Posterior cingulate gyrus (tissue), 11 donors: Measurements from ENCODE around the gene TFDP2.
"Not testable (repeated sequence)": the region's sequence is repeated elsewhere in the genome, so short reads cannot be mapped to it uniquely, and the experiment has no call there.

ENCODE experiments used
- DNase-seq, 10 donors: peaks; one replicate each; pipeline versions ENCODE4 v3.0.0 to v3.0.0-alpha.2; 2020 to 2021; ENCODE audit warnings: mixed read lengths in 3 of 10
- intact Hi-C: fragments of 100-400 bp; cut with DNase I; formaldehyde crosslinking; loops from one replicate; pipeline ENCODE4 v1.15.1; 2023

Gene TFDP2

DNA sequence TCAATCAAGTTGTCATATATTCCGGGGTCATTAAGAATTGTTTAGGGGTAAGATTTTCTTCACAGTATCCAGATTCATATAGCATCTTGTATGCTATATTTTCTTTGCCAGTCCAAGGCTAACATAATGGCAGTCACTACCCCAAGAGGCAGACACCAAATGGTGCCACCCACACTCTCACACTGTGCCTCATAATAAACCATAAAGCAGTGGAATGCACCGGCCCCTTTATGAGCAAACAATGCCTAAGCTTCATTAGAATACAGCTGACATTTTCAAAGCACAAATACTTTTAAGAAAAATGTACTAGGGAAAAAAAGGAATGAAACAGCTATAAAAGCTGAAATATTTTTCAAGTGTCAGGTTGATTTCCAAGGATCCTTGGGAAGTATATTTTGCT, 121.6 kb downstream of the TFDP2 start:
- peak in 1 of 10 donors; percentile 27 for DNase-seq
- intact Hi-C loops: loop anchor here (10.0 kb wide), 1 partner anchor 257 kb away; no protein-coding TSS in a partner anchor

DNA sequence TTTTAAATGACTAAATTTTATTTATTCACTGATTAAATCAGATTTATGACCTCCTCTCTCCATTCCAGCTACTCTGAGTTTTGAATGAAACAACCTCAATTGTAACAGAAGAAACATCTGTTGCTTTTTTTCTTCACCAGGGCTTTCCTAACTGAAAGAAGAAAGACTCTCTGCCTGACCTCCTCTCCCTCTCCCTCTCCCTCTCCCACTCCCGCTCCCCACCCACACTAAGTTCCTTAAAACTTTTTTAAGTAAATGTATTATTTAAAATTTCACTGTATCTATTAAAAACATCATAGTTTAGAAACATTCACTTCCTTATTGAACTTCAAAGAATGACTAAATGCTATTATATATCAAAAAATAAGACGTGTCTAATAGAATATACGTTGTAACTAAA, 122.0 kb downstream of the TFDP2 start:
- no peak for DNase-seq
- intact Hi-C loops: loop anchor here (10.0 kb wide), 1 partner anchor 258 kb away; no protein-coding TSS in a partner anchor

DNA sequence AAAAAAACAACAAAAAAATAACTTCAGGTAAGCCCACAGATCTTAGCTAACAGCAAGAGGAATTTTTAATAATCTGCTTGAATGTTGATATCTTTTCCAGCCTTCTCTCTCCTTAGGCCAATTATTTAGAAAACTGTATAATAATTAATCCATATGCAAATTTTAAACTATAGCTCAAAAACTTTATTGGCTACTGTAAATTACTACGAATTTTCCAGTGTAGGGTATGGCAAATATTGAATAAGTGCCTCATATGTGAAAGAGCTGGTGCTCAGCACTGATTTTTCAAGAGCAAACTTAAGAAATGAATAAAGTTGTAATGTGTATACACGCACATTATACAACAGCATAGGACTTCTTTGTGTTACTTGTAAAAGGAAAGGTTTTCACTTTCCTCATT, 123.0 kb downstream of the TFDP2 start:
- no peak for DNase-seq
- intact Hi-C loops: loop anchor here (10.0 kb wide), 1 partner anchor 258 kb away; no protein-coding TSS in a partner anchor

DNA sequence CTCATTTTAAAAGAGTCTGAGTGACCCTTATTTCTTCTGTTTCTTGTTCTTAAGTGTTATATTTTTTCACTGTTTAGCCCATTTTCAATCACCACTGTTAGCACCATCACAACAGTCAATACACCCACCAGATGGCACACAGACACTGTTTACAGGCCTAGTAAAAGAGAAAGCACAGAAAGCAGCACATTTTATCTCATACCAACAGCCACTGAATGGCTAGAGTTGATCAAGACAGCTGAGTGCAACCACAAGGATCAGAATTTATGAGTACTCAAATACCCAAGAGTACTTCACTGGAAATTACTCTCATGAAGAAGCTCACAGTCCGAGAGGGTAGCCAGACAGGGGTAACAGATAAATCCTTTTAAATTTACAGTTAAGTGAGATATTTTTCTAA, 127.0 kb downstream of the TFDP2 start:
- DNase-seq: no peak
- intact Hi-C loops: loop anchor here (10.0 kb wide), 1 partner anchor 262 kb away; no protein-coding TSS in a partner anchor

DNA sequence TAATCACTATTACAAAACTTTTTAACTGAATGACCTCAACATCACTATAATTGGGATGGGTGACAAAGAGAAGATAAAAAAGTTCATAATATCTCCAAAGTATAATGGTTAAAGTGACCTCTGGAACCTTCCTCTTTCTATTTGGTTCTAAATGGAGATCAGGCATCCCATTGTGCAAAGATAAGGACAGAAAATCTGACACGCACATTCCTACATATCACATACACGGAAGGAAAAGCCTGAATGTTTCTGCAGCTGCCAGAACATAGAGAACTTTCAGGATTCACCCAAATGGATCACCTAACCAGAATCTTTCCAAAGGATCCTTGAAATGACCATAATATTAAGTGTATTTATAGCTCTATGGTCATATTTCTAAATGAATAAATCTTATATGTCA, 128.2 kb downstream of the TFDP2 start:
- intact Hi-C loops: loop anchor here (10.0 kb wide), 1 partner anchor 264 kb away; no protein-coding TSS in a partner anchor

DNA sequence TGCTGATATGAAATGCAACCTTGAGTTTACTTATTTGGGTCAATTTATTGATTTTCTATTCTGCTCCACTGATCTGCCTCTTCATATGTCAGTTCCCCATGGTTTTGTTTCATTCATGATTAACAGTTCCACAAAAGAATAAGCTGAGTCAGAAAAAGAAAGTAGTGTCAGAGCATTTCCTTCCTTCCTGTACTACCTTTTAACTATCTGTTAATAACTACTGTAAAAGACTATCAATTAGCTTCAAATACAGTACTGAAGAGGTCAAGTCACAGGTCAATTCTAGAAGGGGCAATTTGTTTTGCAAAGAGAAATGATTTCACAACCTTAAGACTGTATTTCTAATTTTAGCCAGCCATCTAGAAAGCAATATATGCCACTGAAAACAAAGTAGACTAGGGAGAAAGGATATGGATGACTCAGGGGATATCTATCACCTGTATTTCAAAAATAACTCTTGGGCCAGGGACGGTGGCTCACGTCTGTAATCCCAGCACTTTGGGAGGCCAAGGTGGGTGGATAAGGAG, 129.5 kb downstream of the TFDP2 start:
- no peak for DNase-seq
- intact Hi-C loops: loop anchor here (10.0 kb wide), 1 partner anchor 265 kb away; no protein-coding TSS in a partner anchor

More for the DNA sequence above, 128.2 kb downstream of the TFDP2 start:
- no peak for DNase-seq

DNA sequence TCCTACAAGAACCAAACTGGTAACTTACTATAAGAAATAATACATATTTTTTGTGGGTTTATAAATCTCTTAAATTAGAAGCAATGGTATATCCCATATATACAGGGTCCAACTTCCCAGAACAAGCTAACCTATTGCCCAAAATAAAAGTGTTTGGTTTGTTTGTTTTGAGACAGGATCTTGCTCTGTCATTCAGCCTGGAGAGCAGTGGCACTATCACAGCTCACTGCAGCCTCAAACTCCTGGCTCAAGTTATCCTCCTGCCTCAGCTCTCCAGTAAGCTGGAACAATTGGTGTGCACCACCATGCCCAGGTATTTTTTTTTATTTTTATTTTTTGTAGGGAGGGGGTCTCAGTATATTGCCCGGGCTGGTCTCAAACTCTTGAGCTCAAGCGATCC, 135.4 kb downstream of the TFDP2 start:
- no peak for DNase-seq
- intact Hi-C loops: no loop called here

DNA sequence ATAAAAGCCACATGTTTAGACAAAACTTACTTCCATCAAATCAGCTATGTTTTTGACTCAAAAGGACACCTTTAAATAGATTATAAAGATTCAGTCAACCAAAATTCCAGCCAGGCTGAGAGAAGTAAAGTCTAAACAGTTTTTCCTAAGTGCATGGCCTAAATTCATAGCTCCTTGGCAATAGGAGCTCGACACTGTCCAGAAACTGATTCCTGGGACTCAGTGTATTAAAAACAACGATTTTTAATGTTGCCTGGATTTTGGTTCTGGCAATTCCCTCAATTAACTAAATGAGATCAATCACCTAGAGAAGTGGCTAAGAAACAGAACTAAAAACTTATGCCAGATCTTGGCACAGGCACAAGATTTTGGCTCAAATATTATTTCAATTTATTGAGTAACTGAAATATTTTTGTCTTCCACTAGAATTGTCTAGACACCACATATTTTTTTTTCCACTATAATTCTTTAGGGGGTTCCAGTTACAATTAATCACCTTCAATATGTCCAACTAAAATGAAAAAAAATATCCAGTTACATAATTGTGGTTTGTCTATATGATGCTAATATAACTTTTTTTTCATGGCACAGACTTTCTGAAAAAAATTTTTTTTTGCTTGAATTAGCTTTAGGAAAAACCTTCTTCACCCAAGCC, 135.9 kb downstream of the TFDP2 start:
- no peak for DNase-seq

DNA sequence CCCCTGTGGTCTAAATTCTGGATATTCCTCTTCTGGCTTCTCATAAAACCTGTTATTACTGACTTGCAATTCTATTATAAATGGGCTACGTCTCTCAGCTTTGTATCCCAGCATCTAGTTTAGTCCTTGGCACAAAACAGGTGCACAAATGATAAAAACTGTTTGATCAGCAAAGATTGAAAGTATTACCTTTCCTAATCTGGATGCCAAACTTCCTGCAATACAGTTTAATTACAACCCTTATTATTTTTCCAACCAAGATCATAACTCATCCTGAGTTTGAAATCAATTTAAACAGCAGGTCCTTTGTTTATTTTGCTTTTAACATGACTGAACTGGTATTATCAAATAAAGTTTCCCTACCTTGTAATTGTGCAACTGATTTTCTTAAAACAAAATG, 140.3 kb downstream of the TFDP2 start:
- intact Hi-C loops: no loop called here
- no peak for DNase-seq

More for the DNA sequence above, 135.9 kb downstream of the TFDP2 start:
- intact Hi-C loops: no loop called here

DNA sequence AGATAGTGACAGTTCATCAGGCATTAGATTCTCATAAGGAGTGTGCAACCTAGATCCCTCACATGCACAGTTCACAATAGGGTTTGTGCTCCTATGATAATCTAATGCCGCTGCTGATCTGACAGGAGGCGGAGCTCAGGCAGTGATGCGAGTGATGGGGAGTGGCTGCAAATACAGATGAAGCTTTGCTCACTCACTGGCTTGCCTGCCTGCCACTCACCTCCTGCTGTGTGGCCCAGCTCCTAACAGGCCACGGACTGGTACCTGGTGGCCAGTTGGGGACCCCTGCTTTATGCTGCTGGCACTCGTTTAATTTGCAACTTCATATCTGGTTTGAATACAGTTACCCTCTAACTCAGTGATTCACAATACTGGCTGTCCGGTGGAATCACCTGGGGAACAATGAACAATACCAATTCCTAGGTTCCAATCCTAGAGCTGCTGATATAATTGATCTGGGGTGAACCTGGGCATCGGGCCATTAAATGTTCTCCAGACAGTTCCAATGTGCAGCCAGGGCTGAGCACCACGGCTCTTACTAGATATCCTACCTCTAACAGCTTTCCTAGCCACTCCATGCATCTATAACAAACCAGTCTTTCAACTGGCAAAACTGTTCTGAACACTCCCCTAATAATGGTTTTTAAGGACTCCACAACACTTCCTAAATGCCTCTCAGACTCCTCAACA, 141.5 kb downstream of the TFDP2 start:
- no peak for DNase-seq
- intact Hi-C loops: no loop called here

DNA sequence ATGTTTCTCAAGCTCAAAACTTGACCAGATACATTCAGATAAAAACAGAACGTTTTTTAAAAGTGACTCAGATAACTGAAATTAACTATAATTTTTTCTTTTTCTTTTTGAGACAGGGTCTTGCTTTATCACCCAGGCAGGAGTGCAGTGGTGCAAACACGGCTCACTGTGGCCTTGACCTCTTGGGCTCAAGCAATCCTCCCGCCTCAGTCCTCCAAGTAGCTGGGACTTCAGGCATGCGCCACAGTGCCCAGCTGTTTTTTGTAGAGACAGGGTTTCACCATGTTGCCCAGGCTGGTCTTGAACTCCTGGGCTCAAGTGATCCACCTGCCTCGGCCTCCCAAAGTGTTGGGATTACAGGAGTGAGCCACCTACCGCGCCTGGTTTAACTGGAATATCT, 144.4 kb downstream of the TFDP2 start:
- DNase-seq, intact Hi-C loops: not testable (repeated sequence)

DNA sequence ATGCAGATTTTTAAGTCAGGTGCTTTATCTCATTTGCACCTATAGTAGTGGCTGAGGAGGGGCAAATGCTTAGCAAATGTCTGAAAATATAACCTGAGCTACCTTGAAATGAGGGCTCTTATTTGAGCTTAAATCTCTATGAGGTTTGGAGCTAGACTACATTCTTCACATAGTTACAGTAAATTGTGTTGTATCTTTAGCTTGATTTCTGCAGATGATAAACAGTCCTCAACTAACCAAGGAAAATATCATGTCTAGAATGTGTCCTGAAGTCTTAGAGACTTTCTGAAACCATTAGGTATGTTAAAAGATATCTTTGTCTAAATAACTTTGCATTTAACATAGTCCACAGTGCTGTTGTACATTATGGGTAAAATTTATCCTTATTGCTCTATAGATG, 145.3 kb downstream of the TFDP2 start:
- intact Hi-C loops: no loop called here
- DNase-seq: no peak

DNA sequence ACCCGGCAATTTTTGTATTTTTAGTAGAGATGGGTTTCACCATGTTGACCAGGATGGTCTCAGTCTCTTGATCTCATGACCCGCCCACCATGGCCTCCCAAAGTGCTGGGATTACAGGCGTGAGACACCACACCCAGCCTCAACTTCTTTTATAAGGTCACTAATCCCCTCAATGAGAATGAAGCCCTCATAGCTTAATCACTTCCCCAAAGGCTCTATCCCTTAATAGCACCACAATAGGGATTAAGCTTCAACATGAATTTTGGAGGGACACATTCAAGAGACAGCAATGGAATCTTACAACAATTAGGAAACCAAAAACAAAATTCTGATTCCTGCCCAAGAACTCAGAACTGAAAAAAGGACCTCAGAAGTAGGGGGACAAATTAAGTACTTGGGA, 146.1 kb downstream of the TFDP2 start:
- intact Hi-C loops: no loop called here
- DNase-seq: no peak

DNA sequence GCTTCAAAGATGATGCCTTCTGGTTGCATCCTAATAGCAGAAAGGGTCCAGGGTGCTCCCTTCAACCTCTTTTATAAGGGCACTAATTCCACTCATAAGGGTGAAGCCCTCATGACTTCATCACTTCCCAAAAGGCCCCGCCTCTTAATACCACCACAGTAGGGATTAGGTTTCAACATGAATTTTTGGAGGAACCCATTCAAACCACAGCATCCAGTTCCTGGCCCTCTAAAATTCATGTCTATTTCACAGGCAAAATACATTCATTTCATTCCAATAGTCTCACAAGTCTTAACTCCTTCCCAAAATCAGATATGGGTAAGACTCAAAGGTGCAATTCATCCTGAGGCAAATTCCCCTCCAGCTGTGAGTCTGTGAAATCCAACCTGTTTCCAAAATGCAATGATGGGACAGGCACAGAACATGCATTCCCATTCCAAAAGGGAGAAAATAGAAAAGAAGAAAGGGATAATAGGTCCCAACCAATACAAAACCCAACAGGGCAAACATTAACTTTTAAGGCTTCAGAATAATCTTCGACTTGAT, 148.9 kb downstream of the TFDP2 start:
- intact Hi-C loops: no loop called here
- no peak for DNase-seq

DNA sequence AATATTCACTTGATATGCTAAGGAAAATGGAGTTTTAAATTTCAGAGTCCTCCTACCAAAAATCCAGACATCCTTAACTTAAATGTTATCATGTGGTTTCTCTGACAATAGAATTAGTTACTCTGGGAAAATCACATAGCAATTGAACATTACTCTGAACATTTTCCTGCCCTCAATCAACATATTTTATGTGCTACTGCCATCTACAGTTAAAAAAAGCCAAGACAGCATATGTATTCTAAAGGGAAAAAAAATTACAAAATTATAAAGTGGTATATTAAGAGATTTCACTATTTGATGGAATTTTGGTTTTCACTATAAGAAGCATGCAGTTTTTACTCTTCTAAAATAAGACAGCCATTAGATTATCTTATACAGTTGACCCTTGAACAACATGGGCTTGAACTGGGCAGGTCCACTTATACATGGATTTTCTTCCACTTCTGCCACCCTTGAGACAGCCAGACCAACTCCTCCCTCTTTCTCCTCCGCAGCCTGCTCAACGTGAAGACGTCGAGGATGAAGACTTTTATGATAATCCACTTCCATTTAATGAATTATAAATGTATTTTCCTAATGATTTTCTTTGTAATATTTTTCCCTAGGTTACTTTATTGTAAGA, 150.6 kb downstream of the TFDP2 start:
- intact Hi-C loops: loop anchor here (5.0 to 10.0 kb wide), 2 partner anchors 264 to 421 kb away; partner anchors contain the start of gene RNF7
- DNase-seq: no peak

DNA sequence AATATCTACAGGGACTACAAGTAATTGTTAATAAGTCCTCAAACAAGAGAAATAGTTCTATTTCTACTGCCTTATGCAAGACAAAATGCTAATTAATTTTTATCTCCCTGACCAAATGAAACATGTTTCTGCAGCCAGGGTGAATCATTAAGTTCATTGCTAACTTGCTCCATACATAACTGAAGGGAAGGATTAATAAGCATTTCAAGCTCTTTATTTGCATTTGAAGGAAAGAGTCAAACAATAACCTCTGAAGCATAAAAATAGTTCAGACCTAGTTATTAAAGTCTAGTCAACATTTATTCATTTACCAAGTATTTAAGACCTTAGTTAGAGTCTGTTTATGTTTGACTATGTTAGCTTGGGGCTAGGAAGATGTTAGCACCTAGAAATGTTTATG, 152.9 kb downstream of the TFDP2 start:
- intact Hi-C loops: loop anchor here (5.0 to 10.0 kb wide), 2 partner anchors 262 to 419 kb away; partner anchors contain the start of gene RNF7
- DNase-seq: no peak

DNA sequence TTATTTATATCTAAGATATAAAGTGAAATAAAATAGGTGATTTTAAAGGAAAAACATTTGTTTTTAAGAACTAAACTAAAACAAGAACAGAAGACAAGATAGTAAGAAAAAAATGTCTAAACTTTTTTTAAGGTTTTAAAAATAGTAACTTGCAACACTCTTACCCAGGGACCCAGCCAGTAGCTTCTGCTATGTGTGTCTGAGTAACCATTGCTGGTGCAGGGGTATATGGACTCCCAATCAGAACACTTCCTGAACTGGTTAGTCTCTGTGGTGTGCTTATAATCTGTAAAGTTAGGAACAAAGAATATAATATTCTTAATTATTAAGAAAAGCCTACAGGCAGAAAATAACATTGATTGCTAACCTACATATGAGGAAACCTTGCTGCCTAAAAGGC, 154.5 kb downstream of the TFDP2 start:
- intact Hi-C loops: loop anchor here (5.0 to 10.0 kb wide), 2 partner anchors 260 to 418 kb away; partner anchors contain the start of gene RNF7

DNA sequence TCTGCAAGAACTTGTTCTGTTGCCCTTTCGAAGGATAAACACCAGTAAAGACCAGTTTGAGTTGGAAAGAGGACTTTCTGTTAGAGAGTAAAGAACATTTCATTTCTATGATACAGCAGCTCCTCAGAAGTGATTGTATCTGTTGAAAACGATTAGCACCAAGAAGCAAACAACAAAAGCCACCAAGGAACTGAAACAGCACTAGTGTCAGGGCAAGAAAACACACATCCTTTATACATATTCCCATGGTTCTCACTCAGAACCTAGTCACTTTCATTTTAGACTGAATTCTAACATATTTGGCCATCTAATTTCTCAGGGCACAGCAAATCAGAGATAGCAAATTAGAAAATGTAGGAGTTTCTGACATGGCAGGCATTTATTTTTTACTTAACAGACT, 156.8 kb downstream of the TFDP2 start:
- intact Hi-C loops: loop anchor here (10.0 kb wide), 1 partner anchor 258 kb away; the partner anchor contains the start of gene RNF7
- no peak for DNase-seq

More for the DNA sequence above, 154.5 kb downstream of the TFDP2 start:
- no peak for DNase-seq

DNA sequence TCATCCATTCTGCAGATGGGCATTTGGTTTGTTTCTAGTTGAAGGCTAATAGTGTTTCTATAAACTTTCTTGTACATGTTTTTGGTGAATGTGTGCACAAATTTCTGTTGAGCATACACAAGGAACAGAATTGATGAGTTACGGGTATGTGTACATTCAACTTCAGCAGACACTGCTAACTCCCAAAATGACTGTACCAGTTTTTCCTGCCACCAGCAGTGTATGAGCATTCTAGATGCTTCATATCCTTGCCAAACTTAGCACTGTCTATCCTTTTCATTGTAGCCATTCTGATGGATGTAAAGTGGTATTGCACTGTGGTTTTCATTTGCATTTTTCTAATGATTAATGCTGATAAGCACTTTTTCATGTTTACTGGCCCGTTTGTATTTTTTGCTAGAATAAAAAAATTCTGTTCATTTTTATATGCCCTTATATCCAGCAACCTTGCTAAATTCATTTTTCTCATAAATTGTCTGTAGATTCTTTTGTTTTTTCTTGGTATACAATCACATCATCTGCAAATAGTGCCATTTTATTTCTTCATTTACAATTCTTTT, 162.7 kb downstream of the TFDP2 start:
- no peak for DNase-seq
- intact Hi-C loops: no loop called here

DNA sequence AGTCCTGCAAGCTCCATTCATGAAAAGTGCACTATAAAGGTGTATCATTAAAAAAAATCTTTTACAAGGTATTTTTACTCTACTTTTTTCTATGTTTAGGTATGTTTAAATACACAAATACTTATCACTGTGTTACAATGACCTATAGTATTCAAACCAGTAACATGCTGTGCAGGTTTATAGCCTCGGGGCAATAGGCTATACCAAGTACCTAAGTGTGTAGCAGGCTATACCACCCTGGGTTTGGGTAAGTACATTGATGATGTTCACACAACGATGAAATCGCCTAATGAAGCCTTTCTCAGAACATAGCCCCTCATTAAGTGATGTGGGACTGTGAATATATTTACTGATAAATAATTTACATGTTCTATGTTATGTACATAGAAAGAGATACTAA, 168.3 kb downstream of the TFDP2 start:
- intact Hi-C loops: no loop called here
- DNase-seq: no peak
